ENCODE measurements around the gene WDR81.

Gene WDR81

DNA sequence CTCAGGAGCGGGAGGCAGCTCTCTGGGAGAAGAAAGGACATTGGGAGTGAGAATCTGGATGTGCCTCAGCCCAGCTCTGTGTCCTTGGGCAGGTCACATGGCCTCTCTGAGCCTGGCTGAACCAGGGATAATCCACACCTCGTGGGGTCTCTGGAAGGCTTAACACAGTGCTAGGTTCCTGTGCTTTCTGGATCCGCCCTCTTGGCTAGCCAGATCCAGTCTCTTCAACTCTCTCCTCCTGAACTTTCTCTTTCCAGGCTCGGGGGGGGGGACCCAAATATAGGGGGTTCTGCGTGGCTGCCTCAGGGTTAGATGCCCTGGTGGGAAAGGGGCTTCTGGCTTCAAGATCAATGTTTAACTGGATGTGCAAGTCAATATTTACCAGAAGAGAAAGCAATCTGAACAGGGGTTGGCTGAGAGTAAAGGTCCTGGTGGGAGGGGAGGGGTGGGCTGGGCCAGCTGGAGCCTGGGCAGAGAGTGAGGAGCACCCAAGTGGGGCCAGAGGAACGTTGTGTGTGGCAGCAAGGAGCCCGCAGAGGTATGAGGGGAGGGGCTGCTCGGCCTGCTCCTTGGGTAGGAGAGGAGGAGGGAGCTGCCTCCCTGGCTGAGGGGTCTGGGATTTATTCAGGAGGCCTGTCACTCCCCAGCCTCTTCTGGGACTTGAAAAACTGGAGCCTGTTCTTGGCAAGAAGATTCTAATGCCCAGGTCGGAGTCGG, 18.0 kb downstream of the WDR81 start, which contains the start of gene SERPINF2:
SERPINF2 (plus strand) TSS at position 501 of the 717 bp plus-strand sequence. CDS start 2,125 bp downstream, outside the sequence.
- no peak within 1 kb of the TSS for H3K4me3 ChIP-seq (replicated peaks in 1 of 2; ENCODE audit: low read depth in 2 of 2, low read length in 2 of 2)
- TF ChIP-seq, protein P1, sequence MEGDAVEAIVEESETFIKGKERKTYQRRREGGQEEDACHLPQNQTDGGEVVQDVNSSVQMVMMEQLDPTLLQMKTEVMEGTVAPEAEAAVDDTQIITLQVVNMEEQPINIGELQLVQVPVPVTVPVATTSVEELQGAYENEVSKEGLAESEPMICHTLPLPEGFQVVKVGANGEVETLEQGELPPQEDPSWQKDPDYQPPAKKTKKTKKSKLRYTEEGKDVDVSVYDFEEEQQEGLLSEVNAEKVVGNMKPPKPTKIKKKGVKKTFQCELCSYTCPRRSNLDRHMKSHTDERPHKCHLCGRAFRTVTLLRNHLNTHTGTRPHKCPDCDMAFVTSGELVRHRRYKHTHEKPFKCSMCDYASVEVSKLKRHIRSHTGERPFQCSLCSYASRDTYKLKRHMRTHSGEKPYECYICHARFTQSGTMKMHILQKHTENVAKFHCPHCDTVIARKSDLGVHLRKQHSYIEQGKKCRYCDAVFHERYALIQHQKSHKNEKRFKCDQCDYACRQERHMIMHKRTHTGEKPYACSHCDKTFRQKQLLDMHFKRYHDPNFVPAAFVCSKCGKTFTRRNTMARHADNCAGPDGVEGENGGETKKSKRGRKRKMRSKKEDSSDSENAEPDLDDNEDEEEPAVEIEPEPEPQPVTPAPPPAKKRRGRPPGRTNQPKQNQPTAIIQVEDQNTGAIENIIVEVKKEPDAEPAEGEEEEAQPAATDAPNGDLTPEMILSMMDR (IDR thresholded peaks at IDR 0.05; ENCODE audit: low read depth, low read length): no peak
- DNase-seq (ENCODE audit: low read depth in 2 of 2): no peak

- no peak for DNase-seq (ENCODE audit: low read depth in 2 of 2)
- no peak overlapping the region for H3K4me3 ChIP-seq (replicated peaks in 1 of 2; ENCODE audit: low read depth in 2 of 2, low read length in 2 of 2)
- TF ChIP-seq, protein P1 (IDR thresholded peaks at IDR 0.05; ENCODE audit: low read depth, low read length): no peak
Observed at GRCh38 chr17:1743088-1743439, 18.6 kb downstream of the WDR81 start.

DNA sequence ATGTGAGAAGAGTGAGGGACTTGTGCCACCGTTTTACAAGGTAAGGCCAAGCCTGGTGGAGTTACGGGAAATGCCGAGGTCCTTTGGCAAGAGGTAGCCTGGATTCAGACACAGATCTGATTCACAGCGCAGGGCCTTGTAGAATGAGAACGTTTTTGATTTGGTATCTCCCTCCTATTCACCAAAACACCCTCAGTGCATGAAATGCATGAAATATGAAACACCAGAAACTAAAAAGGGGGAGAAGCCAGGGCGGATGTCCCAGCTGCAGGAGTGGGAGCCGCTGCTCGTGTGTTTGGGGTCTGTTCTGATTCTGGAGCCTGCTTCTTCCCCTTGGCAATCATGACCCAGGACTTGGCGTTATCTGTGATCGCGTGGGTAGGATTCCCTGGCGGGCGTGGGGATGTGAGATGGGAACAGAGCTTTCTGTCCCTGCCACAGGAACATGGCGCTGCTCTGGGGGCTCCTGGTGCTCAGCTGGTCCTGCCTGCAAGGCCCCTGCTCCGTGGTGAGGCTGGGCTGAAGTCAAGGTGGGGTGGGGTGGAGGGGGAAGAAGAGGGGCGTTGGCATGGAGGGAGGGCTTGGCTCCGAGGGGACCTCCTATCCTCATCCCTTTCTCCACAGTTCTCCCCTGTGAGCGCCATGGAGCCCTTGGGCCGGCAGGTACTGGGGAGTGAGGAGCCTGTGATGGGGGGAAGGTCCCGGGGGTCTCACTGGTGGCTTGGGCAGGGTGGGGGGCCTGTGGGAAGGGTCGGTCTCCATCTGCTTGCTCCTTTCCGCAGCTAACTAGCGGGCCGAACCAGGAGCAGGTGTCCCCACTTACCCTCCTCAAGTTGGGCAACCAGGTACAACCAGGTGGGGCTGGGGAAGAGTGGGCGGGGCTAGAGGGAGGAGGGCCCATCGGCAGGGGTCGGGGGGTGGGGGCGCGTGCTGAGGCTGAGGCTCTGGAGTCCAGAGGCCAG, 20.3 kb downstream of the WDR81 start:
- no peak for DNase-seq (ENCODE audit: low read depth in 2 of 2)
- H3K4me3 ChIP-seq (replicated peaks in 1 of 2; ENCODE audit: low read depth in 2 of 2, low read length in 2 of 2): no peak overlapping the region
- TF ChIP-seq, protein P1 (IDR thresholded peaks at IDR 0.05; ENCODE audit: low read depth, low read length): no peak

DNA sequence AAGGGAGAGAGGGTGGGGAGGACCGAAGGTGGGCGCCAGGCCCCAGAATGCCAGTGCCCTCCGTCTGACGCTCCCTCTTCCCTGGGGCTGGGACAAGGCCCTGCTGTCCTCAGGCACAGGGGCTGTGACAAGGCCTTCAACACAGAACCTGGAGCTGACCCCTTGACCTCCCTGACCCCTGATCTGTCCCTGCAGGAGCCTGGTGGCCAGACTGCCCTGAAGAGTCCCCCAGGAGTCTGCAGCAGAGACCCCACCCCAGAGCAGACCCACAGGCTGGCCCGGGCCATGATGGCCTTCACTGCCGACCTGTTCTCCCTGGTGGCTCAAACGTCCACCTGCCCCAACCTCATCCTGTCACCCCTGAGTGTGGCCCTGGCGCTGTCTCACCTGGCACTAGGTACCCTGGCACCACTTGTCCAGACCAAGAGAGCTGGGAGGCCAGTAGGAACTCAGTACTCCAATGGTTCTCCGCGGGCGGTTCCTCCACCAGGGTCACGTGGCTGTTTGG, 21.1 kb downstream of the WDR81 start:
- no peak for DNase-seq (ENCODE audit: low read depth in 2 of 2)
- H3K4me3 ChIP-seq (replicated peaks in 1 of 2; ENCODE audit: low read depth in 2 of 2, low read length in 2 of 2): no peak overlapping the region
- TF ChIP-seq, protein P1 (IDR thresholded peaks at IDR 0.05; ENCODE audit: low read depth, low read length): no peak

- H3K4me3 ChIP-seq (replicated peaks in 1 of 2; ENCODE audit: low read depth in 2 of 2, low read length in 2 of 2): no peak overlapping the region
Observed at GRCh38 chr17:1746975-1747543, 22.6 kb downstream of the WDR81 start.

GRCh38 chr17:1750628-1751027, 26.1 kb downstream of the WDR81 start:
- no peak overlapping the region for H3K4me3 ChIP-seq (replicated peaks in 1 of 2; ENCODE audit: low read depth in 2 of 2, low read length in 2 of 2)
- DNase-seq (ENCODE audit: low read depth in 2 of 2): no peak
- TF ChIP-seq, protein P1 (IDR thresholded peaks at IDR 0.05; ENCODE audit: low read depth, low read length): no peak

More at GRCh38 chr17:1746975-1747543, 22.6 kb downstream of the WDR81 start:
- DNase-seq (ENCODE audit: low read depth in 2 of 2): peak in 1 of 2 donors; percentile 54
- TF ChIP-seq, protein P1 (IDR thresholded peaks at IDR 0.05; ENCODE audit: low read depth, low read length): no peak

Data from cardiac fibroblast (primary cell).